ENCODE data around the gene ARF3. TPM values are rescaled to one million over a fixed set of nuclear protein-coding genes. Genes with fewer than 3 reads are reported as not detected.

Gene ARF3
- polyA plus RNA-seq, 3 donors = 56.5 to 88.5 (median 58.4) TPM

GRCh38 chr12:48999371-49000131 lies 42.3 kb upstream of the ARF3 start, which contains the start of gene DDN:
Gene DDN, minus strand, starts transcription at chr12:48999375. Its CDS starts 88 bp downstream, at chr12:48999287.
- 1% methylated on average over 19 of the region's 30 CpGs for WGBS (ENCODE audit: insufficient coverage)
- Histone ChIP-seq H3K27ac (ENCODE audit: low read depth in 1 of 2, low read length in 2 of 2) (no peak within 1 kb of the TSS), H3K79me2 (ENCODE audit: insufficient read depth, low read length) (no peaks in the 10 kb centered on the region), H3K4me2 (replicated peaks; ENCODE audit: extremely low read depth, low read length, poor library complexity, severe bottlenecking) (peak within 1 kb of the TSS; percentile 89), H3K36me3 (replicated peaks in 1 of 2; ENCODE audit: control insufficient read depth in 1 of 2, insufficient read depth in 2 of 2, low read length in 2 of 2) (peaks cover 34 to 45% of the 10 kb centered on the region in 2 donors), H3K4me3 (replicated peaks in 1 of 3; ENCODE audit: low read depth in 2 of 3, low read length in 3 of 3) (peak within 1 kb of the TSS in 2 of 3 experiments; percentile 41 to 78), H2AFZ (ENCODE audit: insufficient read depth, low read depth, low read length, poor library complexity, severe bottlenecking) (peak within 1 kb of the TSS; percentile 84), H3K4me1 (ENCODE audit: control insufficient read depth in 1 of 2, insufficient read depth in 2 of 2, low read length in 2 of 2) (peaks cover 41 to 49% of the 10 kb centered on the region in 2 donors), H3K9ac (ENCODE audit: insufficient read depth, low read length, poor library complexity, severe bottlenecking) (peak within 1 kb of the TSS; percentile 32), H4K20me1 (ENCODE audit: insufficient read depth, low read length) (peaks cover 25% of the 10 kb centered on the region), H3K9me3 (replicated peaks in 1 of 2; ENCODE audit: control insufficient read depth in 1 of 2, insufficient read depth in 1 of 2, low read length in 2 of 2) (peaks cover 0 to 16% of the 10 kb centered on the region in 2 donors), H3K27me3 (ENCODE audit: control insufficient read depth in 2 of 2, insufficient read depth in 2 of 2, low read length in 2 of 2) (peaks cover 43 to 65% of the 10 kb centered on the region in 2 donors)
- intact Hi-C loops (cut with micrococcal nuclease) = loop anchor here in 1 of 2 donors (10.0 kb wide), 1 partner anchor 45 kb away; no protein-coding TSS in a partner anchor
- TF ChIP-seq CTCF (IDR thresholded peaks at IDR 0.05) = no peak
- peak within 1 kb of the TSS in 1 of 7 donors; percentile 18 for H3K27ac Mint-ChIP-seq
- peak in 1 of 3 donors; percentile 38 for DNase-seq
- peaks cover 50% of the 10 kb centered on the region for H3K4me1 Mint-ChIP-seq
- H3K9me3 Mint-ChIP-seq = peaks cover 0 to 33% (median 6%) of the 10 kb centered on the region in 7 donors
- H3K27me3 Mint-ChIP-seq (ENCODE audit: low read depth in 3 of 3) = peaks cover 59 to 71% (median 64%) of the 10 kb centered on the region in 3 donors
- H3K36me3 Mint-ChIP-seq = peaks cover 55 to 61% of the 10 kb centered on the region in 2 donors
- peak within 1 kb of the TSS; percentile 73 to 89 for H3K4me3 Mint-ChIP-seq

GRCh38 chr12:48998497-48999353 lies 41.4 kb upstream of the ARF3 start:
- Histone ChIP-seq H3K4me3 (replicated peaks in 1 of 3; ENCODE audit: low read depth in 2 of 3, low read length in 3 of 3) (peak overlapping the region in 2 of 3 experiments; percentile 41 to 78), H3K9ac (ENCODE audit: insufficient read depth, low read length, poor library complexity, severe bottlenecking) (peak overlapping the region; percentile 32)

More at GRCh38 chr12:48998497-48999353, 41.4 kb upstream of the ARF3 start:
- peak in 1 of 3 donors; percentile 44 for DNase-seq
- no peaks in the 10 kb centered on the region for H3K79me2 ChIP-seq (ENCODE audit: insufficient read depth, low read length)
- peak overlapping the region in 1 of 7 donors; percentile 18 for H3K27ac Mint-ChIP-seq
- peaks cover 0 to 39% (median 7%) of the 10 kb centered on the region in 7 donors for H3K9me3 Mint-ChIP-seq
- H3K27me3 ChIP-seq (ENCODE audit: control insufficient read depth in 2 of 2, insufficient read depth in 2 of 2, low read length in 2 of 2) = peaks cover 52 to 73% of the 10 kb centered on the region in 2 donors
- TF ChIP-seq CTCF (IDR thresholded peaks at IDR 0.05) = no peak
- H3K27ac ChIP-seq (ENCODE audit: low read depth in 1 of 2, low read length in 2 of 2) = no peak overlapping the region
- H3K27me3 Mint-ChIP-seq (ENCODE audit: low read depth in 3 of 3) = peaks cover 67 to 79% (median 73%) of the 10 kb centered on the region in 3 donors
- under 1% methylated on average over 21 of the region's 48 CpGs for WGBS (ENCODE audit: insufficient coverage)
- H3K4me1 ChIP-seq (ENCODE audit: control insufficient read depth in 1 of 2, insufficient read depth in 2 of 2, low read length in 2 of 2) = peaks cover 38 to 49% of the 10 kb centered on the region in 2 donors
- peaks cover 0 to 16% of the 10 kb centered on the region in 2 donors for H3K9me3 ChIP-seq (replicated peaks in 1 of 2; ENCODE audit: control insufficient read depth in 1 of 2, insufficient read depth in 1 of 2, low read length in 2 of 2)
- H2AFZ ChIP-seq (ENCODE audit: insufficient read depth, low read depth, low read length, poor library complexity, severe bottlenecking) = peak overlapping the region; percentile 84
- intact Hi-C loops (cut with micrococcal nuclease) = loop anchor here in 1 of 2 donors (10.0 kb wide), 1 partner anchor 46 kb away; no protein-coding TSS in a partner anchor
- H4K20me1 ChIP-seq (ENCODE audit: insufficient read depth, low read length) = peaks cover 20% of the 10 kb centered on the region
- peaks cover 47 to 56% of the 10 kb centered on the region in 2 donors for H3K36me3 Mint-ChIP-seq
- H3K4me1 Mint-ChIP-seq = peaks cover 47% of the 10 kb centered on the region
- peak overlapping the region; percentile 73 to 89 for H3K4me3 Mint-ChIP-seq
- peak overlapping the region; percentile 89 for H3K4me2 ChIP-seq (replicated peaks; ENCODE audit: extremely low read depth, low read length, poor library complexity, severe bottlenecking)
- peaks cover 27 to 36% of the 10 kb centered on the region in 2 donors for H3K36me3 ChIP-seq (replicated peaks in 1 of 2; ENCODE audit: control insufficient read depth in 1 of 2, insufficient read depth in 2 of 2, low read length in 2 of 2)
